Epithelial cell of prostate (primary cell): ENCODE measurements around the gene PPP1R12B.
"Not testable (repeated sequence)": the region's sequence is repeated elsewhere in the genome, so short reads cannot be mapped to it uniquely, and the experiment has no call there.

Source experiments
- DNase-seq: peaks from one replicate; pipeline ENCODE4 v3.0.0-alpha.2; 2011; ENCODE audit warnings: low read depth, low spot score
- H3K27ac ChIP-seq: fragments of 450-650 bp; 2 replicates; pipeline ENCODE4 v1.5.1; 2017; ENCODE audit warnings: mild to moderate bottlenecking

The PPP1R12B gene

GRCh38 chr1:202590975-202591411 lies 242.5 kb downstream of the PPP1R12B start:
- H3K27ac ChIP-seq = peak overlapping the region; percentile 96
- no peak for DNase-seq

GRCh38 chr1:202591515-202591914 lies 243.0 kb downstream of the PPP1R12B start:
- no peak for DNase-seq
- peak overlapping the region; percentile 96 for H3K27ac ChIP-seq

- peak overlapping the region; percentile 96 for H3K27ac ChIP-seq
- no peak for DNase-seq
Observed at GRCh38 chr1:202592146-202592545, 243.6 kb downstream of the PPP1R12B start.

GRCh38 chr1:202593845-202594244 lies 245.3 kb downstream of the PPP1R12B start:
- H3K27ac ChIP-seq = peak overlapping the region; percentile 96

GRCh38 chr1:202596638-202597037 lies 248.1 kb downstream of the PPP1R12B start:
- no peak overlapping the region for H3K27ac ChIP-seq
- DNase-seq = no peak

More at GRCh38 chr1:202593845-202594244, 245.3 kb downstream of the PPP1R12B start:
- peak; percentile 92 for DNase-seq

DNA sequence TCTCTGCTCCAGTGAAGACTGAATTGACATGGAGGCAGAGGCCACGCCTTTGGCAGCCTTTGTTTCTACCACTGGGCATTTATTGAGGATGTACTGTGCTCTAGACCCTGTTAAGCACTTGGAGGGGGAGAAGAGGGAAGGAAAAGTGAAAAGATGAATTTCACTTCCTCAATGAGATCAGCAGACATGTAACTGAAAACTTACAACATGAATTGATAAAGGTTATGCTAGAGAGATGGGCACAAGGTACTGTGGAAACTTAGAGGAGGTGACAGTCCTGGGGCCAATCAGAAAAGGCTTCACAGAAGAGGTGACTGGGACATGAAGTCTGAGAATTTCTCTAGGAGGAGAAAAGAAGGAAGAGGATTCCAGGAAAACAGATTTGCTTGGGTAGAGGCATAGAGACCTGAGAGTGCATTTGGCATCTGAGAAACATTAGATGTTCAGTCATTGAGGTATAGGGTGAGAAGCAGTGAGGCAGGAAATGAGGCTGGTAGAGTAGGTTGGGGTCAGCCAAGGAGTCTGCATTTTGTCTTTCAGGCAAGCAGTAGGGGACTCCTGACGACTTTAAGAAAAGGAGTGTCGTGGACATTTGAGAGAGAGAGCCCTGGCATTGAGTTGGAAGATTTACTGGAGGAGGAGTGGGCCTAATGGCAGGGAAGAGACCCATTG lies 248.7 kb downstream of the PPP1R12B start:
- no peak overlapping the region for H3K27ac ChIP-seq
- no peak for DNase-seq

GRCh38 chr1:202599669-202600431 lies 251.4 kb downstream of the PPP1R12B start:
- DNase-seq = no peak
- no peak overlapping the region for H3K27ac ChIP-seq

DNA sequence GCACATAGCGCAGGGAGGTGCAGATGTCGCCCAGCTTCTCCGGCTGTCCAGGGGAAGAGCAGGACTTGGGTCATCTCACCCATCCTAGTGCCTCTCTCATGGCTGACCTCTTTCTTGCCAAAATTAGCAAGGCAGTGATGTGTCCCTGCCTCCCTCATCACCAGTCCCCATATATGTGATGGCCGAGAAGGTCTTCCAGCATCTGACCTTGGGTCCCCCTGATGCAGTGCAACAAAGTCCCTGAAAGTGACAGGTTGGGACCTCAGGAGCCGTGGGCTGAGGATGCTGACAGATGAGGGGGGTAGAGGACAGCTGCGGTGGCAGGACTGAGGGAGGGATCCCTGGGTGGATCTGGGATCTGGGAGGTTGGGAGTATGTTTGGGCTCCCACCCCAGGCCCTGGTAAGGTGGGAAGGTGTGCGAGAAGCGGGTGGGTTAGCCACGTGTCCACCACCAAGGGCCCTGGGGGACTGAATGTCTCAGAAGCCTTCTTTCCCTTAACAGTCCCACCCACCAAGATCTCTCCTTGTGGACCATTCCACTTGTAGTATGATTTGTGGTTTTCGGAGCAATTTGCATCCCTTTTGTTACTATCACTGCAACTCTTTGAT lies 252.0 kb downstream of the PPP1R12B start:
- DNase-seq = no peak
- no peak overlapping the region for H3K27ac ChIP-seq

DNA sequence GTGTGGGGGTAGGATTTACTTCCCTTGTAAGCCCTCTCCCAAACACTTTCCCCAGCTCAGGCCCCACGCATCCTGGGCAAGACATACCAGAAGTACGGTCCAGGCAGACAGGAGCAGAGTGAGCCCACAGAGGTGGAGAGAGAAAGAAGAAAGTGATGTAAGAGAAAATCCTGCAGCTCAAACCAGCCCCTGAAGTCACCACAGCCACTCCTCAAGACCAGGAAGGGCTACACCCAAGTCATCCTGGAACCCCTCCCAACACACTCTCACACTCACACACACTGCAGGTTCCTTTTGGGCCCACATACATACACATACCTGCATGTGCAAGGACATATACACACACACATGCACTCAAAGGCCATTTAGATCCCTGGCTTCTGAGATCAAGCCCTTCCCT lies 254.9 kb downstream of the PPP1R12B start:
- no peak for DNase-seq
- no peak overlapping the region for H3K27ac ChIP-seq

DNA sequence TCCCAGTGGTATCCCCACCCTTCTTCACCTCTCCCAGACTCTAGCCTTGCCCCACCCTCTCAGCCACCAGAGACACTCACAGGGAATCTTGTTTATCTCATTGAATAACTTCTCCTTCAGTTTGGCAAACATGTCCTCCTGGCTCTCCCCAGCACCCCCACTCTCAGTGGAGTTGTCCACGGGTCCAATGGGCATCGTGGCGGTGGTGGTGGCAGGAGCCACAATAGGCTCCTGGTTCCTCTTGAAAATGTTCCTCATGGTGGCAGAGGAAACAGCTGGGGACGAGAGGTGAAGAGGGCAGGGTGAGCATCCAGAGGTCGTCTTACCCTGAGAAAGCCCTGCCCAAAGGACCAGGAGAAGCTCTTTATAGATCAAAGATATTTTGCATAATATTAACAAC lies 257.0 kb downstream of the PPP1R12B start:
- DNase-seq = no peak
- no peak overlapping the region for H3K27ac ChIP-seq

DNA sequence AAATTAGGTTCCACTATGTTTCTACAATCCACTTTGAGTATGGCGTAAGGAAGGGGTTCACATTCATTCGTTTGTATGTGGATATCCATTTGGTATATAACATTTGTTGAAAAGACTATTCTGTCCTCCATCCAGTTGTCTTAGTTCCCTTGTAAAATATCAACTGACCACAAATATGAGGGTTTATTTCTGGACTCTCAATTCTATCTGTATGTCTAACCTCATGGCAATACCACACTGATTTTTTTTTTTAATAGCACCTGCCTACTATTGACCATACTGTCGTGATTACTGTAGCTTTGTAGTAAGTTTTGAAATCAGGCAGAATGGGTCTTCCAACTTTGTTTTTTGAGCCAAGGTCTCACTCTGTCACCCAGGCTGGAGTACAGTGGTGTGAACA lies 263.5 kb downstream of the PPP1R12B start:
- not testable (repeated sequence) for H3K27ac ChIP-seq, DNase-seq

DNA sequence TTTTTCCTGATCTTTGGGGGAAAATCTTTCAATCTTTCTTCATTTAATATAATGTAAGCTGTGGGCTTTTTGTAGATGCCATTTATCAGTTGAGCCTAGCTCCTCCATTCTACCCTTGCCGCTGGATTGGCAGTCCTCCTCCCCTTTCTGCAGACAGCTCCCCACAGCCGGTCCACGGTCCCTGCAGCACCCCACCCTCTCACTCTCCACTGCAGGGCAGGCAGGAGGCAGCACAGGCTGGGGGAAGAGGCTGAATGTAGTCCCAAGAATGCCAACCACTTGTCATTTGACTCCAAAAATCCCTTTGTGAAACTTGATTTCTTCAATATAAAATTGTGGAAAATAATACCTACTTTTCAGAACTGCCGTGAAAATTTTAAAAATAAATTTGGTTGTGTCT lies 265.1 kb downstream of the PPP1R12B start:
- DNase-seq = no peak

DNA sequence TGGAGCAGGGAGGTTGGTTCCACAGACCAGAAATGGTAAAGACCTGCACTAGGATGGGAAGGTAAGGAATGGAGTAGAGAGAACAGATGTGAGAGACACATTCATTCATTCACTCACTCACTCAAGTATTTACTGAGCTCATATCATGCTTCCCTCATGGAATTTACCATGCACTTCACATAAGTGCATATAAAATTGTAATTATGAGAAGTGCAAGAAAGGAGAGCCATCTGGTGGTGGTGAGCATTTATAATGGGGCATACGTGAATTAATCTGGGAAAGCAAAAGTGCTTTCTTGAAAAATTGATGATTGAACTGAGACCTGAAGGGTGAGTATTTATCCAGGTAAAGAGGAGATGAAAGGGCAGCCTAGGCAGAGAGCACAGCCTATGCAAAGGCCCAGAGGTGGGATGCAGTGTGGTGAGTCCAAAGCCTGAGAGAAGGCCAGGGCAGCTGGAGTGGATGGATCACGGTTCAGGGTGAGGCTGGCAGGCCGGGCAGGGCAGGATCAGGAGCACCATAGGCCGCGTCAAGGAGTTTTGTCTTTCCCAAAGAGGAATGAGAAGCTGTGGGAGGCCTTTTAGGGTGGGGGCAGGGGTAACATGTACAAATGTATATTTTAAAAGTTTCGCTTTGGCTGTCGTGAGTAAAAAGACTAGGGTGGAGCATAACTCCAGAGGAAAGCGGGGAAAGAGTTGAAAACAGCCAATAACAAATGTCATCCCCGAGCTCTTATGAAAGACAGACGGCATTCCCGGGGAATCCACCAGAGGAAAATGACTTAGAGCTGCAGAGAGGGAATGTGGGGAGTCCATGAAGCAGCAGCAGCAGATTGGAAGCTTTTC lies 266.1 kb downstream of the PPP1R12B start:
- not testable (repeated sequence) for H3K27ac ChIP-seq, DNase-seq

More for the DNA sequence above, 265.1 kb downstream of the PPP1R12B start:
- no peak overlapping the region for H3K27ac ChIP-seq

DNA sequence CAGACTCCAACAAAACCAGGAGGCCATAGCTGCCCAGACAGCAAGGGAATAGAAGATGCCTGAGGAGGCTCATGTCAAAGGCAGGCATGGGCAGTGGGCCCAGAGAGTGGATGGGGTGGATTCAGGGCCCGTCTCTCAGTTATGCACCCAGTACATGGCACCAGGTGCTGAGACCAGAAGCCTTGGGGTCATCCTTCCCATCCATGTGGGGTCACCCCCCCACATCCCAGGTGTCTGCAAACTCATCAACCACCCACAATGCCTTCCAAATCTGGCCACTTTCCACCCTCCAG lies 266.7 kb downstream of the PPP1R12B start:
- DNase-seq, H3K27ac ChIP-seq: not testable (repeated sequence)

DNA sequence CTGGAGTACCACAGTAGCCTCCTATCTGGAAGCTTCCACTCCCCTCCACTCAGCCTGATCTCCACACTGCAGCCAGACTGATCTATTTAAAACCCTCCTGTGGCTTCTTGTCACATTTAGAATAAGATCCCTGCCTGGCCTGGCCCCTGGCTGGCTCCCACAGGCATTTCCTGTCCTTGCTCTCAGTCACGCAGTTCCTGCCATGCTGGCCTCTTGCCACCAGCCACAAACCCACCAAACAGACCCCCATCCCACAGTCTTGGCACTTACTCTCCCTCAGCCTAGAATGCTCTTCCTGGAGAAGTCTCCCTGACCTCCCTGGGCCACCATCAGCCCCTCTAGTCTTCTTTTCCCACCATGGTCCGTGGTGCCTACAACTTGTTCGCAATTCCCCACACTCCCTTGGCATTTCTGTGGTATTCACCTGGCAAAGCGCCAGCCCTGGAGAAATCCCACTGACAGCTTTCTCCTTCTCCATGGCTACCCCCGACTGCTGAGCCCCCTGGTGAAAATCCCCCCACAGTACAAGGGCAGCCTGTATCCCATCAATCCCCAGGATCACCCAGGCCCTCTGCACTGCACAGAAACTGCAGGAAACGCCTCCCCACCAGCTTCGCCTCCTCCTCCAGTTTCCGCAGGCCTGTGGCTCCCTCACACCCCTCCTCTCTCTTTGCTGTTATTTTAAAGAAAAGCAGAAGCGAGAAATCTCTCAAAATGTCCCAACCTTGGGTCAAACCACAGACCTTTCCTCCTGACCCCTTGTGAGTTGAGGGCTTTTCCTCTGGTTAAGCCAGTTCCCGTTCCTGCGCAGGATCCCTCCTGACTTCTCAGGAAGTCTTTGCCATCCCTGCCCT lies 267.2 kb downstream of the PPP1R12B start:
- DNase-seq = no peak
- H3K27ac ChIP-seq = no peak overlapping the region

DNA sequence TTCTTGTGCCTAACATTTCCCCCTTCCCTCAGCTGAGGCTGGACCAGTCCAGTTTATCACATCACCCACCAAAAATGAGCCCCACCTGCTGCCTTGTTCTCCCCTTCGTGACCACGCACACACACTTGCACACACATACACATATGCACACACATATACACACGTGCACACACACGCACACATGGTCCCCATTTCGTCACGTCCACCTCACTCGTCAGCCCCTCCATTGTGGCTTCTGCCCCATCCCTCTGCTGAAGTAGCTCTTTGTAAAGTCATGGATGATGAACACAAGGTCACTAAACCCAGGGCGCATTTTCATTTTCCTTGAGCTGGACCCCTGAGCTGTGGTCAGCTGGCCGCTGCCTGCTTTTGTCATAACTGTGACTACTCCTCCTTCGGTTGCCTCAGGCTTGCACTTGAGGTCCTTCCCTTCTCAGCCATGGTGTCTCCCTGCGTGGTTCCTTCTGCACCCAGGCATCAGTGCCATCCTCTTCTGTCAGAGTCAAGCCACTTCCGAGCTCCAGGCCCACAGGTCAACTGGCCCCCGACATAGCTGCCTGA lies 267.9 kb downstream of the PPP1R12B start:
- no peak overlapping the region for H3K27ac ChIP-seq
- DNase-seq = no peak

DNA sequence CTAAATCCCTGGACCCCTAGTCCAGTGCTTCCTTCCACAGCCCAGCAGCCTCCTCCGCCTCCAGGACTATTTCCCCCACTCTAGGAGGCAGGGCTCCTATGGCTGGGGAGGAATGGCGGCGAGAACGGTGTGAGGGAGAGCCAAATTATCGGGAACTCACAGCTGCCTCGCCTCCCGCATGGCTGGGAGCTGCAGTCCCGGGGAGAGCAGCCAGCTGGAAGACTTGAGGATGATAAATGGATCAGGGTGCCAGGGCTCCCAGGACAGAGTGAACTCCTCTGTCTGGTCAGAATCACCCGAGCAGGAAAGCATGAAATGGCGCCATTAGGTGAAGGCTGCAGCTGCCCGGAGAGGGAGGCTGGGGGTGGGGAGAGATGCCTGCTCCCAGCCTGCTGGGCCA lies 270.5 kb downstream of the PPP1R12B start:
- H3K27ac ChIP-seq, DNase-seq: not testable (repeated sequence)

DNA sequence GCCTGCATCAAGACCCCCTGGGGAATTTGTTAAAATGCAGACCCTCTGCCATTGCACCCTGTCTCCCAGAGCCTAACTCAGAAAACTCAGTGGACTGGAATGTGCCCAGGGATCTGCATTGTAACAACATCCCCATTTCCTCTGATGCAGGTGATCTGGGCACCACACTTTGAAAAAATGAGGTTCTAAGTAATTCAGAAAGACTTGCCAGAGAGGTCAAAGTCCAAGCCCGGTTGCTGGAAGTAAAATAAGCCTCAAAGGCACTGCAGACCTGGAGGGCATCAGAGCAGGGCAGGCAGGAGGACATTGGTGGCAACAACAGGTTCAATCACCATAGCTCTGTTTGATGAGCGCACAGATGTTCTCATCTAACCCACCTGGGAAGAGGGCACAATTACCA lies 271.0 kb downstream of the PPP1R12B start:
- H3K27ac ChIP-seq = no peak overlapping the region
- no peak for DNase-seq

DNA sequence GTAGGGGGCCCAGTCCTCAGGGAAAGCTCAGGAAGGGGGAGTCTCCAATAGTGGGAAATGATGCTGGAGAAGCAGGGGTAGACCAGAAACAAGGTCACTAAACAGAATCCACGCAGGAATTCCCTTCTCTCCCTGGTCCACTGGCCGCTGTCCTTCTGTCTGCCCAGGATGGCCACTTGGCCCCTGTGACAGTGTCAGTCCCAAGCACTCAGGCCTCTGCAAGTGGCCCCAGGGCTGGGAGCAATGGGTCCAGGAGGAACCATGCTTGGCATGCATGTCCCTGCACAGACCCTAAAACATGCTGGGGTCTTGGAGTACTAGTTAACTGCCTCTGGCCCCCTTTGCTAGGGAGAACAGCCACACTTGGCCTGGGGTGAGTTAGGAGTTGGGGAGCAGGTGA lies 271.5 kb downstream of the PPP1R12B start:
- H3K27ac ChIP-seq, DNase-seq: not testable (repeated sequence)
